ENCODE measurements around the gene CELSR2.

The CELSR2 gene

DNA sequence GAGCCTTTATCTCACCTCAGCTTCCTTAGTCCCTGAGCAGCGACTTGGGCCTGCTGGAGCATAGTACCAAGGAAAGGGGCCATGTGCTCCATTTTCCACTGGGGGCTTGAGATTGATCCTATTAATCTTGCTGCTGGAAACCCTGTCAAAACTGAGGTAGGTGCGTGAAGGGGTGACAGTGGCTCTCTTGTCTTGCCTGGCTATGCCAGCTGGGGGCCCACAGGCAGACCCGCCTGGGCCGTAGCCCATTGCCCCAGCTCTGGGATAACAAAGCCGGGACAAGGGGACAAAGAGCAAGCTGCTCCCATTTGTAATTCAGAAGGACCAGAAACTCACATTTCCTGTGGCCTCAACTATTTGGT lies 10.3 kb upstream of the CELSR2 start:
- DNase-seq, result no peak
- no peak overlapping the region for H2AFZ ChIP-seq (ENCODE audit: low read depth, low read length)
- no peaks in the 10 kb centered on the region for H3K27me3 ChIP-seq (ENCODE audit: insufficient read depth, low read length, poor library complexity)
- no peak for TF ChIP-seq EZH2 (IDR thresholded peaks at IDR 0.05; ENCODE audit: borderline replicate concordance, low read depth, low read length, severe bottlenecking)
- H3K27ac ChIP-seq (ENCODE audit: low read length), result no peak overlapping the region
- H4K20me1 ChIP-seq (ENCODE audit: insufficient read depth, low read length), result peaks cover 2% of the 10 kb centered on the region; the same call in 1 of the 2 replicates
- no peak for ATAC-seq (ENCODE audit: insufficient read depth, low read depth)
- no peak overlapping the region for H3K4me3 ChIP-seq (ENCODE audit: low read depth in 1 of 2, low read length in 2 of 2)
- no peaks in the 10 kb centered on the region for H3K79me2 ChIP-seq (ENCODE audit: insufficient read depth, low read length)
- H3K36me3 ChIP-seq (ENCODE audit: insufficient read depth, low read length), result peaks cover 58% of the 10 kb centered on the region
- H3K9me3 ChIP-seq (ENCODE audit: insufficient read depth, low read length, severe bottlenecking), result no peaks in the 10 kb centered on the region
- H3K9ac ChIP-seq (ENCODE audit: low read depth, low read length), result no peak overlapping the region
- no peak overlapping the region for H3K4me2 ChIP-seq (ENCODE audit: insufficient read depth, low read length)
- no peaks in the 10 kb centered on the region for H3K4me1 ChIP-seq (ENCODE audit: insufficient read depth, low read length)

DNA sequence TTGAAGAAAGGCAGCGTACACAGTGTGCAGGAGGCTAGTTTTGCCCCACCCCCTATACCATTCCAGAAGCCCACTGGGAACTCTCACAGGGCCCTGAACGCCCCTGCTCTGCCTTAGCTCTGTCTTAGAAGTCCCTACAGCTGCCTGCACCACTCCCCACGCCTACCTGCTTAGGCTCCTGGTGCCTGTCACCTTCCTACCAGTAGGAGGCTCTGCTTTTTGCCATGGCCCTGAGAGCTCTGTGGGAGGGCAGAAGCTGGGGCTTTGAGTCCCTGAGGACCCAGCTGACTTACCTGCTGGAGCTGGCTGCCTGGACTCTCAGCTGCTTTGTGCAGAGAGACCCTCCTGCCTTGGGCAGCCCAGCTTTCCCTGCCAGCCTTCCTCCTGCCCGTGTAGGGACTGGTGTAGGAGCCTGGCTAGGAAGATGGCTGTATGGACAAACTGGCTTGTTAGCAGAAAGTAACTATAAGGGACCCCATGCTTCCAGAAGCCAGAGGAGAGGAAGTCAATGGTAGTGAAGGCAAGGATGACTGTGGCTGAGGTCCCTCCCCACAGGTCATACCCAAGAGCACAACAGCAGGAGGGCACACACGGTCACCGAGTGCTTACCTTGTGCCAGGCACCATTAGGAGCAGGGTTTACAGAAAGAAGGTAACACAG lies 9.8 kb upstream of the CELSR2 start:
- Histone ChIP-seq H3K79me2 (ENCODE audit: insufficient read depth, low read length) (no peaks in the 10 kb centered on the region), H2AFZ (ENCODE audit: low read depth, low read length) (no peak overlapping the region), H3K9me3 (ENCODE audit: insufficient read depth, low read length, severe bottlenecking) (no peaks in the 10 kb centered on the region), H3K36me3 (ENCODE audit: insufficient read depth, low read length) (peaks cover 53% of the 10 kb centered on the region), H3K9ac (ENCODE audit: low read depth, low read length) (no peak overlapping the region), H4K20me1 (ENCODE audit: insufficient read depth, low read length) (peaks cover 2% of the 10 kb centered on the region; the same call in 1 of the 2 replicates), H3K4me2 (ENCODE audit: insufficient read depth, low read length) (no peak overlapping the region), H3K27ac (ENCODE audit: low read length) (no peak overlapping the region), H3K4me3 (ENCODE audit: low read depth in 1 of 2, low read length in 2 of 2) (no peak overlapping the region), H3K27me3 (ENCODE audit: insufficient read depth, low read length, poor library complexity) (no peaks in the 10 kb centered on the region), H3K4me1 (ENCODE audit: insufficient read depth, low read length) (no peaks in the 10 kb centered on the region)
- TF ChIP-seq, protein P1, sequence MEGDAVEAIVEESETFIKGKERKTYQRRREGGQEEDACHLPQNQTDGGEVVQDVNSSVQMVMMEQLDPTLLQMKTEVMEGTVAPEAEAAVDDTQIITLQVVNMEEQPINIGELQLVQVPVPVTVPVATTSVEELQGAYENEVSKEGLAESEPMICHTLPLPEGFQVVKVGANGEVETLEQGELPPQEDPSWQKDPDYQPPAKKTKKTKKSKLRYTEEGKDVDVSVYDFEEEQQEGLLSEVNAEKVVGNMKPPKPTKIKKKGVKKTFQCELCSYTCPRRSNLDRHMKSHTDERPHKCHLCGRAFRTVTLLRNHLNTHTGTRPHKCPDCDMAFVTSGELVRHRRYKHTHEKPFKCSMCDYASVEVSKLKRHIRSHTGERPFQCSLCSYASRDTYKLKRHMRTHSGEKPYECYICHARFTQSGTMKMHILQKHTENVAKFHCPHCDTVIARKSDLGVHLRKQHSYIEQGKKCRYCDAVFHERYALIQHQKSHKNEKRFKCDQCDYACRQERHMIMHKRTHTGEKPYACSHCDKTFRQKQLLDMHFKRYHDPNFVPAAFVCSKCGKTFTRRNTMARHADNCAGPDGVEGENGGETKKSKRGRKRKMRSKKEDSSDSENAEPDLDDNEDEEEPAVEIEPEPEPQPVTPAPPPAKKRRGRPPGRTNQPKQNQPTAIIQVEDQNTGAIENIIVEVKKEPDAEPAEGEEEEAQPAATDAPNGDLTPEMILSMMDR (IDR thresholded peaks at IDR 0.05; ENCODE audit: borderline replicate concordance, extremely low read depth, low read length, poor library complexity, severe bottlenecking), result peak; percentile 68
- TF ChIP-seq EZH2 (IDR thresholded peaks at IDR 0.05; ENCODE audit: borderline replicate concordance, low read depth, low read length, severe bottlenecking), result no peak
- DNase-seq, result peak; percentile 48
- ATAC-seq (ENCODE audit: insufficient read depth, low read depth), result peak; percentile 74

DNA sequence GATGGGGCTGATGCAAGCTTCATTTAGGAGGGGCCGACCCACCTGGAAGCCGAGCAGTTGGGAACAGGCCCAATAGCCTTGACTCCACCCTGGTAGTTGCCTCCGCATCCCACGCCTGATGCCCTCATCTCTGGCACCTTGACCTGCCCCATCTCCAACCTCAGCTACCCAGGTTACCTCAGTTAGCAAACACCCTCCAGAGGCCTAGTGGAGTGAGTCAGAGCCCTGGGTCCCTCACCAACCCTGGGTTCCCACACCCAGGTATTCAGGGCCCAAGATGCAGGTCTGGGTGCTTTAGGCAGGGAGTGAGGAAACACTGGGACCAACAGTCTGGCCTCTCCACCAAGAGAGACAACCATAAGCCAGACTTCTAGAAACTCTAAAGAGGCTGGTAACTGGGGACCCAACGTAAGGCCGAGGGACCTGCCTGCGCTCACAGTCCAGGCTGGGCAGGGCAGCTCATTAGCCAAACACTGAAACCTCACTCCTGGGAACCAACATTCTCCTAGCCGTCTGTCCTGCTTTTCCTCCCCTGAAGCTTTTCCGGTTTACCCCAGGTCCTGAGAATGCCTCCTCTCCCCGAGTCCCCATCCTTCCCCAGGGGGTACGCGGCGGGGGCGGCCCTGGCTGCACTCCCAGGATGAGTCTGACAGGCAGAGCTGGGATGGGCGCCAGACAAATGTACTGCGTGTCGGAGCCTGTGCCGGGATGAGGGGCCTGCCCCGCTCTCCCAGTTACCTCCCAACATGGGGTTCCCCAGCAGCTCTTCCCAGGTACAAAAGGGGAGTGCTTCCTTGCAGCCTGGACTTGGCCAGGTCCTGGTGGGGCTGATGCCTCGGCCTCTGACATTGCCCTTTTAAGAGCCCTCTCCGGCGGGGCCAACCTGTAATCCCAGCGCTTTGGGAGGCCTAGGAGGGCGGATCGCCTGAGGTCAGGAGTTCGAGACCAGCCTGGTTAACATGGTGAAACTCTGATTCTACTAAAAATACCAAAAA lies 8.9 kb upstream of the CELSR2 start:
- no peaks in the 10 kb centered on the region for H3K79me2 ChIP-seq (ENCODE audit: insufficient read depth, low read length)
- no peak overlapping the region for H3K27ac ChIP-seq (ENCODE audit: low read length)
- no peaks in the 10 kb centered on the region for H3K27me3 ChIP-seq (ENCODE audit: insufficient read depth, low read length, poor library complexity)
- H4K20me1 ChIP-seq (ENCODE audit: insufficient read depth, low read length), result peaks cover 2% of the 10 kb centered on the region; the same call in 1 of the 2 replicates
- no peak for TF ChIP-seq EZH2 (IDR thresholded peaks at IDR 0.05; ENCODE audit: borderline replicate concordance, low read depth, low read length, severe bottlenecking)
- TF ChIP-seq, protein P1 (IDR thresholded peaks at IDR 0.05; ENCODE audit: borderline replicate concordance, extremely low read depth, low read length, poor library complexity, severe bottlenecking), result no peak
- no peaks in the 10 kb centered on the region for H3K9me3 ChIP-seq (ENCODE audit: insufficient read depth, low read length, severe bottlenecking)
- H3K4me1 ChIP-seq (ENCODE audit: insufficient read depth, low read length), result no peaks in the 10 kb centered on the region
- ATAC-seq (ENCODE audit: insufficient read depth, low read depth) (peak; percentile 47), DNase-seq (peak; percentile 49)
- H3K9ac ChIP-seq (ENCODE audit: low read depth, low read length), result no peak overlapping the region
- no peak overlapping the region for H3K4me3 ChIP-seq (ENCODE audit: low read depth in 1 of 2, low read length in 2 of 2)
- no peak overlapping the region for H3K4me2 ChIP-seq (ENCODE audit: insufficient read depth, low read length)
- no peak overlapping the region for H2AFZ ChIP-seq (ENCODE audit: low read depth, low read length)
- peaks cover 44% of the 10 kb centered on the region for H3K36me3 ChIP-seq (ENCODE audit: insufficient read depth, low read length)

GRCh38 chr1:109241344-109241743 lies 8.0 kb upstream of the CELSR2 start:
- H2AFZ ChIP-seq (ENCODE audit: low read depth, low read length), result no peak overlapping the region
- no peak overlapping the region for H3K9ac ChIP-seq (ENCODE audit: low read depth, low read length)
- DNase-seq, result no peak
- TF ChIP-seq EZH2 (IDR thresholded peaks at IDR 0.05; ENCODE audit: borderline replicate concordance, low read depth, low read length, severe bottlenecking), result no peak
- TF ChIP-seq, protein P1 (IDR thresholded peaks at IDR 0.05; ENCODE audit: borderline replicate concordance, extremely low read depth, low read length, poor library complexity, severe bottlenecking), result no peak
- no peak overlapping the region for H3K4me2 ChIP-seq (ENCODE audit: insufficient read depth, low read length)
- H3K27ac ChIP-seq (ENCODE audit: low read length), result no peak overlapping the region
- H3K27me3 ChIP-seq (ENCODE audit: insufficient read depth, low read length, poor library complexity), result no peaks in the 10 kb centered on the region
- no peaks in the 10 kb centered on the region for H3K4me1 ChIP-seq (ENCODE audit: insufficient read depth, low read length)
- peaks cover 35% of the 10 kb centered on the region for H3K36me3 ChIP-seq (ENCODE audit: insufficient read depth, low read length)
- no peaks in the 10 kb centered on the region for H3K9me3 ChIP-seq (ENCODE audit: insufficient read depth, low read length, severe bottlenecking)
- ATAC-seq (ENCODE audit: insufficient read depth, low read depth), result no peak
- H3K79me2 ChIP-seq (ENCODE audit: insufficient read depth, low read length), result no peaks in the 10 kb centered on the region
- peaks cover 2% of the 10 kb centered on the region; the same call in 1 of the 2 replicates for H4K20me1 ChIP-seq (ENCODE audit: insufficient read depth, low read length)
- H3K4me3 ChIP-seq (ENCODE audit: low read depth in 1 of 2, low read length in 2 of 2), result no peak overlapping the region

Measured in DND-41 (cell line).